HepG2 (cell line): ENCODE measurements around the gene ADORA2B. TPM values are rescaled to one million over a fixed set of nuclear protein-coding genes. Genes with fewer than 3 reads are reported as not detected.

Experiments
- ATAC-seq: fragments of 200-7000 bp; cut with Tn5 transposase; 3 replicates; pipeline ENCODE4 v1.9.1; 2020; ENCODE audit warnings: mild to moderate bottlenecking, moderate library complexity
- BruUV-seq: library from RNA; stranded (reverse); fragments of 400-500 nt; replicated peaks from 2 replicates; lab custom pipeline; 2021; lab: Mats Ljungman, UMichigan
- CTCF ChIA-PET: fragments of 300-600 bp; formaldehyde crosslinking; extraction: SDS; loops from one replicate; lab custom pipeline; 2021; ENCODE audit warnings: low total read pairs, inconsistent platforms, low intra/inter-chr PET ratio; lab: Yijun Ruan, JAX
- POLR2A ChIA-PET: fragments of 350-600 bp; sonication (Branson Sonifier 250); formaldehyde crosslinking; loops from one replicate; lab custom pipeline; 2020; ENCODE audit warnings: antibody characterized with exemption, inconsistent platforms; lab: Yijun Ruan, JAX
- DNase-seq: peaks from one replicate; pipeline ENCODE4 v3.0.0-alpha.2; 2015; ENCODE audit warnings: low spot score
- FAIRE-seq: peaks from 3 replicates; lab custom pipeline; 2011; peaks lifted over from hg19 to GRCh38; lab: Jason Lieb, UNC
- H2AFZ ChIP-seq: one replicate; pipeline ENCODE4 v1.6.1; 2011; ENCODE audit warnings: low read length, inconsistent platforms
- H3K27ac ChIP-seq: fragments of 300-600 bp; 3 replicates; pipeline ENCODE4 v1.8.0; 2011; ENCODE audit warnings: mixed run types, mild to moderate bottlenecking, mixed read lengths, low read length, inconsistent platforms; ENCODE audit not compliant: insufficient read depth; ENCODE audit errors: extremely low read length
- H3K27me3 ChIP-seq, 2 experiments: fragments of 200-600 bp in 1 of 2; 2 replicates in 1 of 2; 3 replicates in 1 of 2; pipeline versions ENCODE4 v1.6.0 to v1.8.0; 2011; ENCODE audit warnings: low read length in 2 of 2, mild to moderate bottlenecking in 2 of 2, moderate library complexity in 2 of 2, inconsistent platforms in 1 of 2; ENCODE audit not compliant: insufficient read depth in 2 of 2, control insufficient read depth in 1 of 2
- H3K36me3 ChIP-seq, 2 experiments: fragments of 200-600 bp in 1 of 2; replicated peaks in 1 of 2; 2 replicates in 1 of 2; 3 replicates in 1 of 2; pipeline versions ENCODE4 v1.5.1 to v1.8.0; 2011; ENCODE audit warnings: low read length in 2 of 2, inconsistent platforms in 1 of 2; ENCODE audit not compliant: insufficient read depth in 2 of 2, control insufficient read depth in 1 of 2
- H3K4me1 ChIP-seq: 2 replicates; pipeline ENCODE4 v1.5.1; 2012; ENCODE audit warnings: low read length, inconsistent platforms; ENCODE audit not compliant: insufficient read depth
- H3K4me2 ChIP-seq: 2 replicates; pipeline ENCODE4 v1.6.0; 2011; ENCODE audit warnings: low read depth, low read length, inconsistent platforms
- H3K4me3 ChIP-seq, 3 experiments: fragments of 200-600 bp in 1 of 3; sonication (generic), shearing (Covaris generic) in 1 of 3; replicated peaks in 1 of 3; 2 replicates each; pipeline ENCODE4 v1.5.1; 2011 to 2016; ENCODE audit warnings: low read length in 3 of 3, inconsistent platforms in 2 of 3, low read depth in 2 of 3, mild to moderate bottlenecking in 2 of 3, control low read depth in 1 of 3, mixed read lengths in 1 of 3; ENCODE audit not compliant: insufficient read depth in 1 of 3
- H3K79me2 ChIP-seq: one replicate; pipeline ENCODE4 v1.6.1; 2011; ENCODE audit warnings: low read length, inconsistent platforms; ENCODE audit not compliant: insufficient read depth
- H3K9ac ChIP-seq: 2 replicates; pipeline ENCODE4 v1.6.0; 2011; ENCODE audit warnings: mild to moderate bottlenecking, low read depth, low read length, inconsistent platforms; ENCODE audit not compliant: insufficient read depth
- H3K9me3 ChIP-seq: 2 replicates; pipeline ENCODE4 v1.5.1; 2012; ENCODE audit warnings: mild to moderate bottlenecking, low read length
- H4K20me1 ChIP-seq: 2 replicates; pipeline ENCODE4 v1.6.0; 2011; ENCODE audit warnings: inconsistent platforms, mild to moderate bottlenecking, low read length, moderate library complexity; ENCODE audit not compliant: insufficient read depth
- ATF1 ChIP-seq: IDR thresholded peaks from 2 replicates; pipeline ENCODE4 v1.6.1; 2016; ENCODE audit warnings: mild to moderate bottlenecking, control low read depth
- FOSL1 ChIP-seq: sonication (generic); formaldehyde crosslinking; IDR thresholded peaks from 2 replicates; pipeline ENCODE4 v1.9.0; 2021; ENCODE audit warnings: missing genetic modification reagents, borderline replicate concordance
- HOXA3 ChIP-seq: sonication (generic); formaldehyde crosslinking; IDR thresholded peaks from 2 replicates; pipeline ENCODE4 v1.5.0; 2020; ENCODE audit warnings: missing genetic modification reagents
- NONO ChIP-seq, 2 experiments: fragments of 450-650 bp in 1 of 2; sonication (generic) in 1 of 2; formaldehyde crosslinking in 1 of 2; IDR thresholded peaks in 1 of 2; conservative IDR thresholded peaks in 1 of 2; 2 replicates each; pipeline versions ENCODE4 v1.6.1 to v1.8.0; 2017 to 2022; ENCODE audit warnings: mild to moderate bottlenecking in 1 of 2, missing genetic modification reagents in 1 of 2, moderate library complexity in 1 of 2
- RXRA ChIP-seq: sonication (generic); formaldehyde crosslinking; IDR thresholded peaks from 2 replicates; pipeline ENCODE4 v1.5.1; 2020; ENCODE audit warnings: missing genetic modification reagents
- SNRNP70 ChIP-seq: fragments of 200-400 bp; formaldehyde crosslinking; IDR thresholded peaks from 2 replicates; pipeline ENCODE4 v1.6.1; 2017; ENCODE audit warnings: mild to moderate bottlenecking, low read depth, low read length, moderate library complexity
- SP4 ChIP-seq: sonication (generic); formaldehyde crosslinking; IDR thresholded peaks from 2 replicates; pipeline ENCODE4 v1.8.1; 2023; ENCODE audit warnings: mild to moderate bottlenecking, missing genetic modification reagents
- ZMYM3 ChIP-seq: sonication (generic); formaldehyde crosslinking; IDR thresholded peaks from 2 replicates; pipeline ENCODE4 v1.5.1; 2020; ENCODE audit warnings: mild to moderate bottlenecking, missing genetic modification reagents
- ZNF281 ChIP-seq: sonication (generic); formaldehyde crosslinking; IDR thresholded peaks from 2 replicates; pipeline ENCODE4 v1.4.0; 2020; ENCODE audit warnings: missing genetic modification reagents, borderline replicate concordance
- ZNF335 ChIP-seq: sonication (generic); formaldehyde crosslinking; IDR thresholded peaks from 2 replicates; pipeline ENCODE4 v1.4.0; 2020; ENCODE audit warnings: missing genetic modification reagents
- ZNF839 ChIP-seq: sonication (generic); formaldehyde crosslinking; IDR thresholded peaks from 2 replicates; pipeline ENCODE4 v1.4.0; 2020; ENCODE audit warnings: missing genetic modification reagents, mild to moderate bottlenecking, borderline replicate concordance
- WGBS: methylation state at CpG from one replicate; pipeline ENCODE4 v1.1.6; 2017; ENCODE audit warnings: low lambda C conversion rate; 5-methylcytosine and 5-hydroxymethylcytosine counted together
- in situ Hi-C: cut with HindIII; loops from 2 replicates; pipeline ENCODE4 v1.10.0; 2017; ENCODE audit warnings: low pct_unique_long_range_greater_than_20kb; ENCODE audit not compliant: extremely low pct_ligation_motif_present
- intact Hi-C: fragments of 100-400 bp; cut with micrococcal nuclease; formaldehyde crosslinking; loops from one replicate; pipeline ENCODE4 v1.10.0; 2022; ENCODE audit not compliant: unreplicated experiment
- polyA plus RNA-seq, 8 experiments: library from polyadenylated mRNA; depleted of rRNA in 3 of 8; stranded (reverse) in 7 of 8; unstranded in 1 of 8; fragments of >200 nt; fragmentation: Illumina TruSeq in 4 of 8; extraction: Trizol in 4 of 8; gene quantifications; 2 replicates each; pipeline versions ENCODE4 v1.2.1 to v1.2.3, GENCODE V29; 2011 to 2016; ENCODE audit warnings: low read depth in 4 of 8, missing spikeins in 1 of 8, mixed read lengths in 1 of 8; ENCODE audit not compliant: insufficient read depth in 1 of 8
- total RNA-seq, 5 experiments: library from RNA; depleted of rRNA; stranded (reverse); fragments of >200 nt; fragmentation: Illumina TruSeq; extraction: Trizol; gene quantifications; 2 replicates each; pipeline ENCODE4 v1.2.3, GENCODE V29; 2016; ENCODE audit warnings: low read depth in 1 of 5

ADORA2B gene
- total and polyA plus RNA-seq, 2 of the 13 experiments (the other 11 are each of a cell fraction or from before 2014, with no cell fraction given) = 10.4 to 20.0 TPM

GRCh38 chr17:15921640-15922039, 23.3 kb upstream of the ADORA2B start:
- no peaks in the 10 kb centered on the region for H3K36me3 ChIP-seq
- H3K9me3 ChIP-seq = no peaks in the 10 kb centered on the region
- no peaks in the 10 kb centered on the region for H4K20me1 ChIP-seq
- H3K4me2 ChIP-seq = no peak overlapping the region
- no peak for DNase-seq
- no peak overlapping the region for H3K27ac ChIP-seq
- in situ Hi-C loops = no loop called here
- no peak for TF ChIP-seq ZNF335
- no peak for TF ChIP-seq HOXA3
- no peak for TF ChIP-seq ZMYM3 (CRISPR knock-in tag)
- TF ChIP-seq, all 625 proteins: peak for 0
- Histone ChIP-seq H3K4me1 (peaks cover 19% of the 10 kb centered on the region), H3K4me3 (no peak overlapping the region), H3K79me2 (no peaks in the 10 kb centered on the region), H2AFZ (no peak overlapping the region), H3K9ac (no peak overlapping the region), H3K27me3 (0 out of 5 replicates have a peak, but pooled peaks cover 0 to 6% of the 10 kb centered on the region in 2 experiments)
- POLR2A ChIA-PET = interaction anchor here (0.6 kb wide), 1 partner anchor 26 kb away, joined by 3 read pairs; no protein-coding TSS in a partner anchor
- FAIRE-seq (no peak), ATAC-seq (no peak)
- BruUV-seq = no TSS peak
- intact Hi-C loops = loop anchor here (5.0 kb wide), 1 partner anchor 49 kb away; no protein-coding TSS in a partner anchor
- CTCF ChIA-PET = no interaction called here

GRCh38 chr17:15922586-15922985, 22.3 kb upstream of the ADORA2B start:
- FAIRE-seq (no peak), ATAC-seq (no peak), DNase-seq (no peak)
- TF ChIP-seq ZNF281 (no peak), SNRNP70 (no peak), ZNF839 (CRISPR knock-in tag) (no peak), ATF1 (CRISPR knock-in tag) (no peak), FOSL1 (CRISPR knock-in tag) (no peak), SP4 (CRISPR knock-in tag) (no peak), RXRA (CRISPR knock-in tag) (no peak), NONO (IDR thresholded peaks at IDR 0.05) (no peak), NONO (CRISPR knock-in tag; conservative IDR thresholded peaks at IDR 0.05) (no peak)
- 86% methylated on average over 1 of the region's 1 CpG for WGBS
- Histone ChIP-seq H3K79me2 (no peaks in the 10 kb centered on the region), H3K4me3 (no peak overlapping the region), H3K4me1 (peaks cover 19% of the 10 kb centered on the region), H4K20me1 (no peaks in the 10 kb centered on the region), H3K9ac (no peak overlapping the region), H3K27ac (no peak overlapping the region), H3K4me2 (no peak overlapping the region), H3K36me3 (no peaks in the 10 kb centered on the region), H2AFZ (no peak overlapping the region), H3K27me3 (0 out of 5 replicates have a peak, but pooled peaks cover 0 to 6% of the 10 kb centered on the region in 2 experiments), H3K9me3 (no peaks in the 10 kb centered on the region)
- intact Hi-C loops = loop anchor here (5.0 kb wide), 1 partner anchor 50 kb away; no protein-coding TSS in a partner anchor
- in situ Hi-C loops = no loop called here
- POLR2A ChIA-PET = no interaction called here
- no TSS peak for BruUV-seq
- CTCF ChIA-PET = no interaction called here
